NCI-H82 treated with DMSO at 0.1 percent for 48 hours (cell line): ENCODE data around the gene RGMA.
A peak's percentile ranks its signal among the peaks of the same experiment; 100 is the strongest.

Experiments used
- DNase-seq: peaks from one replicate; lab custom pipeline; 2025; ENCODE audit not compliant: unreplicated experiment; lab: John Stamatoyannopoulos, UW

The RGMA gene, protein sequence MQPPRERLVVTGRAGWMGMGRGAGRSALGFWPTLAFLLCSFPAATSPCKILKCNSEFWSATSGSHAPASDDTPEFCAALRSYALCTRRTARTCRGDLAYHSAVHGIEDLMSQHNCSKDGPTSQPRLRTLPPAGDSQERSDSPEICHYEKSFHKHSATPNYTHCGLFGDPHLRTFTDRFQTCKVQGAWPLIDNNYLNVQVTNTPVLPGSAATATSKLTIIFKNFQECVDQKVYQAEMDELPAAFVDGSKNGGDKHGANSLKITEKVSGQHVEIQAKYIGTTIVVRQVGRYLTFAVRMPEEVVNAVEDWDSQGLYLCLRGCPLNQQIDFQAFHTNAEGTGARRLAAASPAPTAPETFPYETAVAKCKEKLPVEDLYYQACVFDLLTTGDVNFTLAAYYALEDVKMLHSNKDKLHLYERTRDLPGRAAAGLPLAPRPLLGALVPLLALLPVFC

DNA sequence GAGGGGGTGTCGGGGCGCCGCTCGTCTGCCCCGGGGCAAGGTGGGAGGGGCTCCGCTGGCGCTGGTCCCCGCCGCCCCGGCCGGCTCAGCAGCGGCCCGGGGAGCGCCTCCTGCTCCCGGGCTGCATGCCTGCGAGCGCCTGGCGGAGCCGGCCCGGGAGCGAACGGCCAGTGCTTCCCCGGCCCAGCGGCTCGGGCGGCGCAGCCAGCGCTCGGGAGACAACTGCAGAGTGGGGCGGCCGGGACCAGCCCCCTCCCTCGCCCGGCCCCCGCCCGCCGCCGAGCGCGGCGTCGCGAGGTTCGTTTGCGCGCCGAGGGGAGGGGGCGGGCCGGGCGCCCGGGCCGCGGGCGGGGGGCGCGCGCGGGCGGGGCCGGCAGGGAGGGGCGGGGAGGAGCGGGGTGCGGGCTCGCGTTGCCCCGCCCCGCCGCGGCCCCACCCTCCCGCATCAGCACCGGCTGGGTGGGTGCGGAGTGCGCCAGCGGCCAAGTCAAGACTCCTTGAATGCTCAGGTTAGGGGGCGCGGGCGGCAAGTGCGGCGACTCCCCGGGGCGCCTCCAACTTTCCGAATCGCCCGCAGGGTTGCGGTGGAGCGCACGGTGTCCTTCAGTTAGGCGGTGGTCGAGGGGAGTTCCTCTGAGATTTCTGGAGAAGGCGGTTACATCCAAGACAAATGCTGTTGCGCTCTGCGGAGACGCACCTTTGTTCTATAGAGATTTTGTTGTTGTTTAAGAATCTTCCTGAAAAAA lies at the start of gene RGMA:
Gene RGMA (minus strand): TSS at position 231 of the 746 bp plus-strand sequence. CDS start 279 bp downstream, outside the sequence.
- DNase-seq, result no peak

DNA sequence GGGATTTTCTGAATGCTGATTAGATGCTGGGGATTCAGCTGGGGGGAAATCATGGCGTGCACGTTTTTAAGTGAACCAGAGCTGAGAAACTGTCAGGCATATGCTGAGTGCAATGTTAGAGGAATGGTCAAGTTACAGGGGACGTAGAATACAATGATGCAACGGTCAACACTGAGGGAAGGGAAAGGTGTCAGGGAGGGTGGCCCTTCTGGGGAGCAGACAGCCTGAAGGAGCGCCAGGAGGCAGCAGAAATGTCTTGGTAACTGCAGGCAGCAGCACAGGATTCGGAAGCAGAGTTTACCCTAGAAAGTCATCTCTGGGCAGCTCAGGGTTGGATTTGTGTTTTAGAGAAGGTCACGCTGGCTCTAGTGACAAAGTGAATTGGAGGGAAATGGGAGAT lies 47.6 kb upstream of the RGMA start:
- DNase-seq, result no peak

DNA sequence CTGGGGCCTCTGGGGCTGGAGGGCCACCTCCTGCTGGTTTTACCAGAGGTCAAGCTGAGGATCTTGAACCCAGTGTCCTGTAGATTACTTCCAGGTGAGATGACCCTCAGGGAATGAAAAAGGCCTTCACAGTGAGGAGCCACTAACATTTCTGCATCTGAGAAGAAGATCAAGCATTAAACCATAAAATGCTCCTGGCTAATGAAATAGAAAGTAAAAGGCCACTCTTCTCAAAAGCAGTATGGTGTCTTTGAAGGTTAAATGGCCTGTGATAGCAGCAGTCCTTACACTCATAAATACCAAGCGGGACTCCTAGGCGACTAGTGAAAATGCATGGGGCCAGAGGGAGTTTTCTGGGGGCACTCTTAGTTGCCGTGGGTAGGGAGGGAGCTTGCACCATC lies 47.0 kb upstream of the RGMA start:
- no peak for DNase-seq

DNA sequence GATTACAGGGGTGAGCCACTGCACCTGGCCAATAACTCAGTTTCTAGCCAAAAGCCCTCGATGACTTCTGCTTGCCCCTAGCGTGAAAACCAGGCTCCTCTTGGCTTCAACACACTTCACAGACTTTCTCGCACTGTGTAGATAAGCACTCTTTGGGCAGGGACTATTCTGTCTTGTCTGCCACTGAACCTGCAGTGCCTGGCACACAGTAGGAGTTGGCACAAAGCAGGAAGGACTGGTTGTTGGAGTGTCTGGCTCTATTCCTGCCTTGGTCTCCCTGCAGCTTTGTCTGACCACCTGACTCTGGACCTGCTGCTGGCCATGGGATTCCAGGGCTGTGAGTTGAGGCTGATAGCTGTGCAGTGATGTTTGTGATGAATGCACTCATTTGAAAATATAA lies 46.4 kb upstream of the RGMA start:
- DNase-seq, result no peak

DNA sequence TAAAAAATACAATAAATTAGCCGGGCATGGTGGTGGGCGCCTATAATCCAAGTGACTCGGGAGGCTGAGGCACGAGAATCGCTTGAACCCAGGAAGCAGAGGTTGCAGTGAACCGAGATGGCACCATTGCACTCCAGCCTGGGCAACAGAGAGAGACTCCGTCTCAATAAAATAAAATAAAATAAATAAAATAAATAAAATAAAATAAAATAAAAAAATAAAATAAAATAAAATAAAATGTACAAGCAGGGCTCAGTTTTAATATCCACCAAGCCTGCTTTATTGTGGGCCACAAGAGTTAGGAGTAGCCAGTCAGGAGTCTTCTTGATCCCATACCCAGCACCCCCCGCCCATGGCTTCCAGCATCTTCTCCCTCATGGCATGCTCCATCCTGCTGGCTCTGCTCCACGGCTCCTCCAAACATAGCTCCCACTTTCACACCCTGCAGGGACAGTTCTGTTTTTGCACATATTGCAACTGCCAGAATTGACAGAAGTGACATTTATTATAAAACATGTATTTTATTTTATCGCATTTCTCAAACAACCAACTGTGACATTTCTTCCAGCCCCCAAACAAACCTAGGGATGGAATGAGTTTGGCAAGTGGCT lies 42.6 kb upstream of the RGMA start:
- DNase-seq, result no peak

DNA sequence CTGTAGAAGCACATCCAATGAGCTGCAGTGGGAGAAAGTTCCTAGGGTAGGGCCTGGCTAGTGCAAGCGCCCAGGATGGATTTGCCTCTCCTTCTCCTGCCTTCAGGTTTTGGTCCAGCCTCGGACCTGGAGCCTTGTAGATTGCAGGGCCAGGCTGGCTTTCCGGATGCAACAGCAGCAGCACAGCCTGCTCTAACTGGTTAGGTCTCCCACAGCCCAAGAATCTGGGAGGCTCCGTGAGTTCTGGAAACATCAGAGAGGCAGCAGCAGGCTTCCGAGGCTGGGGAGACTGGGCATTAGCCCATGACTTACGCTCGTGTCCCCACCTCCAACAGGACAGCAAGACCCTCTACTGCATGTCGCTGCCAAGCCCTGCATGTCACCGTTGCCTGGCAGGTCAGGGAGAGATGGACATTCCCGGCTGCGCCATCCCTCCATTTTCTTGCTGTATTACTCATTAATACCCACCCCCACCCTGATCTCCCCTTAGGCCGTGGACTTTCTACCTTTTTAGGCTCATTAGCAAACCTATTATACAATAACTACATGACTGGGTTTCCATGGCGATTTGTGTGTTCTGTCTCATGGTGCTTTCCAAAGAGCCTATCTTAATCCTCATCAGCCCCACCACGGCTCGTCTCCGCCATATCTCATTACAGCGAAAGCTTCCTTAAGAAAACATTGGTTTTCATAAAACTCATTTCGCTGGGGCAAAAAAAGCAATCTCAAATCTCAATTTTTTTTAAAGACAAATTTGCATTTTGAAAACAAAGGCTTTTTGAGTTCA lies 40.9 kb upstream of the RGMA start:
- peak; percentile 49 for DNase-seq

DNA sequence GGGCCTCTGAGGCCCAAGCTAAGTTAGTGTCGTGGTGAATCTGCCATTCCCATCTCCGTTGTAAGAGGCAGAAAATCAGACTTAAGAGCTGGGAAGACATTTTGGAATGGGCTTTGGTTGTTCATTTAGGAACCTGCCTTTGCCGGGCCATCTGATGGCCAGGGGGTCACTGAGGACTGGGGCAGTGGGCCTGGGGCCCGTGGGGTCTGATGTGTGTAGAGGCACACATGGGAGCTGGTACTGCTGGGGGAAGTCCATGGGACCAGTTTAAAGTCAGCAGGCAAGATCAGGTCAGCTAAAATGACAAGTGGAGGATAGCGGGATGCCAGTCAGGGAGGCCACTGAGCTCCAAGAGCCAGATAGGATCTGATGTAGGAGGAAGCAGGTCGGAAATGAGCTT lies 38.3 kb upstream of the RGMA start:
- no peak for DNase-seq

DNA sequence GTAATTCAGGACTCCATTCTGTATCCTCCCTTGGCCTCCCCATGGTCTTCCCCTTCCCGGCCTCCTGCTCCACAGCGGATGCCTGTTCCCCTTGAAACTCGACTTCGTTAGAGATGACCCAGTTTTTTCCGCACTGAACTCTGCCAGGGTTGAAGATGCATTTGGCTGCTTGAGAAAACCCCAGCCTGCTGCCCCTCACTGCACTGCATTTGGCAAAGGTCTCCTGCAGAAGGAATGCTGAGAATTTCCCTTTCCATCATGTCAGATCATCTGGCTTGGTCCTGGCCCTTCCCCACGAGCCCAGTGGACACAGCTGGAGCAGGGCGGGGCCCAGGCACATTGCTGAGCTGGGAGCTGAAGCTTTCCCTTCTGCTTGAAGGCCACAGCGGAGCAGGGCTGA lies 37.6 kb upstream of the RGMA start:
- DNase-seq, result no peak

DNA sequence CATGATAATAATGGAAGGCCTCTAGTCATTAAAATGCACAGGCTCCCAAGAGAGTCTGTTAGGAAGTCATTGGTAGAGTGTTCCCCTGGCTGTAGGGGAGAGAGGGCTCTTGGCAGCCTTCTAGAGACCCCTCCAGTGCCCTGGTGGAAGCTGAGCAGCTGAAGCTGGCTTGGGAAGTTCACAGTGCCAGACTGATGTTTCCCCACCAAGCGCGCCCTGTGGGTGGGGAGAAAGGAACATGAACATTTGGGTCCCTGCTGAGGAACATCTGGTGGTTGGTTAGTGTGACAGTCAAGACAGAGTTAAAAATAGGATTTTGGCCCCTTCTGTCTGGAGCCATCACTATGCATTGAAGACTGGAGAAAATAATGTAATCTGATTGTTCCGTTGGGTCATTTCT lies 37.1 kb upstream of the RGMA start:
- DNase-seq, result no peak

DNA sequence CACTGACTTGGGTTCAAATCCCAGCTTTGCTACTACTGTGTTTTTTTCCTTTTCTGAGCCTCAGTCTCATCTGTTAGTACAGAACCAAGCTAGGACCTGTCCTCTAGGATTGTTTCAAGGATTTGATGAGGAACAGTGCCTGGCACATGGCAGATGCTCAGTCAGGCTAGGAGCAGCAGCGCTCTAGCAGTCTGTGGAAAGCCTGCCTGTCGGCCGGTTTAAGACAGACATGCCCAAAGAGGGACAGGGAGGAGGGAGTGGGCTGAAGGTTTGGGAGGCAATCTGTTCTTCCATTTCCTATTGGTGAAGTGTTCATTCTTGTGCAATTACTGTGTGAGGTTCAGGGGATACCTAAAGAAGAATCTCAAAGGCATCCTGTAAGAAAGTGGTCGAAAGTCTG lies 35.1 kb upstream of the RGMA start:
- DNase-seq, result no peak

DNA sequence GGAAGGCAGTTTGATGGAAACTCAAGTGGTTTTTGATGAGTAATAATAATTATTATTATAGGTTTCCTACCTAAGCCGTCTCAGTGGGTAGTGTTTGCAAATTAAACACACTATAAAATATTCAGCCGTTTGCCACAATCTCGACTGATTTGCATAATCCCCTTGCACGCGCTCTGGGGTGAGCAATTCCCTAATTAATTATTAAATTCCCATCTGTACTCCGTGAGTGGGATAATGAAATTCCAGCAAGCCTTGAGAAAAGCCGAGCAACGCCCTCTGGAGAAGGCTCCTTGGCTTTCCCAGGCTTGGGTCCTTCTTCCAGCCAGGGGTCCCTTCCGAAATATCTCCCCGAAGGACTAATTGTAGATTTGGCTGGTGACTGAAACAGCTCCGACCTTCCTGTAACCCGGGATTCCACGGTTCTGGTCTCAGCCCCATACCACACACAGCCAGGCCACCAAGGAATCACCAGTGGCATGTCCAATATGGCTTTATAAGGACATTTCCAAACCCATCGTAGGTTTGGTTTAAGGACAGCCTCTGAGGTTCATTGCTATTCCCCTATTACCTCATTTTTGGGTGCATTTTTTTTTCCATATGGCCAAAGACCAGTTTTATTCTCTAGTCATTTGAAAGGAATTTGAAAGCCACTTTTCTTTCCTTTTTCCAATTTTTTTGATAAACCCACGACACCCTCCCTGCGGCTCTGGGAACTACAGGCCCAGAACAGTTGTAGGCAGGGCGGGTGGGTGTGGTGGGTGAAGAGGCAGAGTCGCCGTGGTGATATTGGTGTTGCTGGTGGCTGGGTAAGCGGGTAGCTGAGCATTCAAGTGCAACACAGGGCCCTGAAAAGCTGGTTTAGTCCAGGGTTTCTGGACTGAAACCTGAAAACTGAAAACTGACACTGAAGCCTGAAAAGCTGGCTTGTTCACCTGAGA lies 33.2 kb upstream of the RGMA start:
- peak; percentile 30 for DNase-seq

DNA sequence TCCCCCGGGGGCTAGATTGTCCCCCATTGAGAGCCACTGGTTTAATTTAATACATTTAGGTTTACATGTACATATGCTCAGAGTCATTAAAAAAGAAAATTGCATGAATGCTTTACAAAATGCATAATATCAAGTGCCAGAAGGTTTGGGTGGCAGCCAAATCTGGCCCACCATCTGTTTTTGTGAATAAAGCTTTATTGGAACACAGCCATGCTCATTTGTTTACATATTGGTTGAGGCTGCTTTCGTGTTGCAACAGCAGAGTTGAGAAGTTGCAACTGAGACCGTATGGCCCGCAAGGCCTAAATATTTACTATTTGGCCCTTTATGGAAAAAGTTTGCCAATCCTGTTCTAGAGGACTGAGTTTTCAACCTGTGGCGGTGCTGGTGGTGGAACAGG lies 32.1 kb upstream of the RGMA start:
- no peak for DNase-seq

DNA sequence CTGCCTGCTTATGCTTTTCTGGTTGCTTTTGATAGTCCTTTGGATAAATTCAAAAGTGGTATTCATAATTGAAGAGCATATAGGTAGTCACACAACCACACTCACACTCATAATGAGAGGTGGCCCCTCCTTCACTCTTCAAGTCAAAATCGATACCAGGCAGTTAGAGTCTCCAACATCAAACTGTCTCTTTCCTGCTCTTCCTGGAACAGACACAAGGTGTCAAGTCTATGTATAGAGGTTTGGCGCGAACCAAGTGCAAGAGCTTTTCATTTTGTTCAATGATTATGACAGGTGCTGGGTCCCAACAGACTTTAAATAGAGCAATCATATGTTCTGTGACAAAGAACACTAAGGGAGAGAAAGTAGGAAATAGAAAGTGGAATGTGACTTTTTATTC lies 29.9 kb upstream of the RGMA start:
- DNase-seq, result no peak

DNA sequence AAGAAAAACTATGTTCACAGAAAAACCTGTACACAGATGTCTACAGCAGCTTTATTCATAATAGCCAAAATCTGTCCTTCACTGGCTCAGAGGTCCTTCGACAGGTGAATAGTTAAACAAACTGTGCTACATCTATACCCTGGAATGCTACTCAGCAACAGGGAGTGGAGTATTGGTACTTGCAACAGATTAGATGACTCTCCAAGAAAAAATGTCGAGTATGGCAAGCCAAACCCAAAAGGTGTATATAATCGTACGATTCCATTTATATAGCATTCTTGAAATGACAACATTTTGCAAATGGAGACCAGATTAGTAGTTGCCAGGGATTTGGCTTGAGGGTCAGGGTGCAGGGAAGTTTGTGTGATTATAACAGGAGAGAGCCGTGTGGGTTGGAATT lies 22.4 kb upstream of the RGMA start:
- DNase-seq, result no peak

DNA sequence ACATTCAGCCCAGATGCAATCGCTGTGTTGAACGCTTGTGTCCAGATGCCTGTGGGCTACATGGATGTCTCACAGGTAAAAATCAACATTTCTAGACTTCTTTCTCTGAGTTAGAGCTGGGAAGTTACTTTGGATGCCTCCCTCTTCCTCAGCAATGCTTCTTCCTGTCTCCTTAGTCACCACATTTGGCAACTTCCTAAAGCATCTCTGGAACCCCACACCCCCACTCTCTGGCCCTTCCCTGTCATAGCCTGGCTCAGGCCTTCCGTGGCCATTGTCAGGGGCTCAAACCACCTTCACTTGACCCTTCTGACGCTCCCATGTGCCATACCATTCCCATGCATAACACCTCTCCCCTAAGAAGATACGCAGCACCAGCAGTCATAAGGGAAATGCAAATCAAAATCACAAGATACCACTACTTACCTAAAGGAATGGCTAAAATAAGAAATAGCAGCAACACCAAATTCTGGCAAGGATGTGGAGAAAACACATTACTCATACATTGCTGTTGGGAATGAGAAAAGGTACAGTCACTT lies 21.6 kb upstream of the RGMA start:
- no peak for DNase-seq

DNA sequence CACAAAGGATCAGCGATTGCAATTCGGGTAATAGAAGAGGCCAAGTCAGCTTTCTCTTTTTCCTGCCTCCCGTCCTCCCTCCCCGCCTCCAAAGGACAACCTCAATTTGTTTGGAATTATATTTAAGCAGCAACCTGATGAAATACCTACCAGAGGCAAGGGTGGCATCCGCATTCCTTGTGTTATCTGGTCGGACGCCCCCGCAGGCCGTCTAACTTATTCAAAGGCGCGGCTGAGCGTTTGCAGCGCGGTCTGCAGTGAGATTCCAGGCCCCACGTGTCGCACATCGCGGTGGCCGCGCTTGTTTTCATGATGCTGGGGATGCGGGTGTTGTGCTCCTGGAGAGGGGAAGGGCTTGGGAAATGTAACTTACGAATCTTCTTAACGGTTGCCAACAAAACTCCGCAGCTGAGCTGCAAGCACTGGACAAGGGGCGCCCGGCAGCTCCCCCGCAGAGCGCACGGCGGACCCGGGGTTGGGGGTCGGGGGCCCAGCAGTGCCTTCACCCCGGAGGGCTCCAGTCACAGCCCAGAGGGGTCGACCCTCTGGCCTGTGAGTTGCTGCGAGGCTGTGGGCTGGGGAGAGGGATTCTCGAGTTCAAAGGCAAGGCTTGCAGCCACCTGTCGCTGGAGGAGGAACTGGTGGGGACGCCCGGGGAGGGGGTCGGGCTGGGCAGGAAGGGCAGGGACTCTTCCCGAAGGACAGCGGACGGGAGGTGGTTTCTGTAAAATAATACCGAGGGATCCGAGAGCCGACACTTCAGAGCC lies 20.5 kb upstream of the RGMA start:
- no peak for DNase-seq

DNA sequence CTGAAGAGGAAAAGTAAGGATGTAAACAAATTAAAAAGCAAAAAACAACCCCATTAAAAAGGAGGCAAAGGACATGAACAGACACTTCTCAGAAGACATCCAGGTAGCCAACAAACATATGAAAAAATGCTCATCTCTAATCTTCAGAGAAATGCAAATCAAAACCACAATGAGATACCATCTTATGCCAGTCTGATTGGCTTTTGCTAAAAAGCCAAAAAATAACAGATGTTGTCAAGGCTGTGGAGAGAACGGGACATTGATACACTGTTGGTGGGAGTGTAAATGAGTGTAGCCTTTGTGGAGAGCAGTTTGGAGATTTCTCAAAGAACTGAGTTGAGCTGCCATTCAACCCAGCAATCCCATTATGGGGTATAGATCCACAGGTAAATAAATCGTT lies 18.6 kb upstream of the RGMA start:
- no peak for DNase-seq

DNA sequence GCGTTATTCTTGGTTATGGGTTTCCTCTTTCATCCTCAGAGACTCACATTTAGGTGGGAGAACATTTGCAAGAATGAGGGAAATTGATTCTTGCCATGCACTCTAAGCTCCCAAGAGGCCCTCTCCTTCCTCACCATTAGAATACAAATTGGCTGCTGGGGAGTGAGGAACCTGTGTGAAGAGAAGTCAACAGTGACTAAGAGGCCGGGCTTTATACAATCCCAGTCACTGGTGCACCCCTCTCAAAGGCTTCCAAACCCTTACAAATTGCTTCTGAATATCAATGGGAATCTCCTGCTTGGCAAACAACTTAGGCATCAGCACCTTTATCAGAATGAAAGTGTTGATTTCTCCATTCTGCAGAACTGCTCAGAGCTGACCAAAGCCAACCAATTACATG lies 16.5 kb upstream of the RGMA start:
- DNase-seq, result no peak

DNA sequence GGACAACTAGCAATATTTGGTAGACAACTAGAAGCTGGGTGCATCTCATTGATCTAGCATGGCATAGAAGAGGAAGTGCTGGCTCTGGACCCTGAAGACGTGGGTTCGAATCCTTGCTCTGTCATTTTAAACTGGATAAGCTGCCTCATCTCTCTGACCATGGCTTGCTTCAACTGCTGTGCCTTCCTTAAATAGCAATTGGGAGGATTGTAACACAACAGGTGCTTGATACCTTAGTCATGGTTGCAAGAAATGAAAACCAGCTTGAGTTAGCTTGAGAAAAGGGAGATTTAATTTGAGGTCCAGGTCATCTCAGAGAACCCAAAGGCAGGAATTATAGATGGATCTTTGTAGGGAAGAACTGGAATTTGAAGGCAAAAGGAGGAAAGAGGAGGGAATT lies 14.8 kb upstream of the RGMA start:
- DNase-seq, result no peak
